ENCODE measurements around the gene HNF1B. TPM values are rescaled to one million over a fixed set of nuclear protein-coding genes. Genes with fewer than 3 reads are reported as not detected.

The HNF1B gene
- total and polyA plus RNA-seq, 10 of the 15 experiments (the other 5 are each of a cell fraction or from before 2014, with no cell fraction given): 0.51 to 12.7 (median 1.9) TPM

DNA sequence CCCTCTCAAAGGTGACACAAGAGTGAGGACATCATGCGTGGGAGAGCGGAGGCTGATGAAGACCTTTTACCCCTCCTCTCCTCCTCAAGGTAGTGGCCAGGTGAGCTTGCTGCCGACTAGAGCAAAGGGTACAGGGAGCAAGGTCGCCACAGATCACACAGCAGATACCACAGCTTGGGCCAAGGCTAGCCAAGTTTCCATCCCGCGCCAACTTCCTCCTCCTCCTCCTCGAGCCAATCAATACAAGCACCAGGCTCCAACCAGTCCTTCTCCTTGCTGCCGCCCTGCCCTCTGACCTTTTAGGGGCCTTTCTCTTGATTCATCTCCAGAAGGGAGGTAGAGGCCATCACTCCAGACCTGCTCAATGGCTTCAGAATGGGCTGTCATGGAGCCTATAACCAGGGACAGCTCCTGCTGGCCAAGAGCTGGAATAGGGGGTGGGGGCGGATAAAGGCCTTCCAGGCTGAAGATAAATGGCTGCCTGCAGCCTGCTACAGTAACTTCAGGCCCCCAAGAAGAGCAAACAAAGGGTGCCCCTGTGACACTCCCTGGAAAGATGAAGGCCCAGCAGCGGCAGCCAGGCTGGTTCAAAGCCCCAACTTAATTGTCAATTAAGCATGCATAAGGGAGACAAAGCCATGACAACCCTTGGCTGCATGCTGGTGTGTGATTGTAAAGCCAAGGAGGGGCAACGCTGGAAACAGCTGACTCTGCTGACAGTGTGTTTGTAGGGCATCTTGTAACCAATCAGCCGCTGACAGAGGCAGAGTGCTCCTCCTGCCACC, 17.8 kb downstream of the HNF1B start (continued):
- TF ChIP-seq, protein P1, sequence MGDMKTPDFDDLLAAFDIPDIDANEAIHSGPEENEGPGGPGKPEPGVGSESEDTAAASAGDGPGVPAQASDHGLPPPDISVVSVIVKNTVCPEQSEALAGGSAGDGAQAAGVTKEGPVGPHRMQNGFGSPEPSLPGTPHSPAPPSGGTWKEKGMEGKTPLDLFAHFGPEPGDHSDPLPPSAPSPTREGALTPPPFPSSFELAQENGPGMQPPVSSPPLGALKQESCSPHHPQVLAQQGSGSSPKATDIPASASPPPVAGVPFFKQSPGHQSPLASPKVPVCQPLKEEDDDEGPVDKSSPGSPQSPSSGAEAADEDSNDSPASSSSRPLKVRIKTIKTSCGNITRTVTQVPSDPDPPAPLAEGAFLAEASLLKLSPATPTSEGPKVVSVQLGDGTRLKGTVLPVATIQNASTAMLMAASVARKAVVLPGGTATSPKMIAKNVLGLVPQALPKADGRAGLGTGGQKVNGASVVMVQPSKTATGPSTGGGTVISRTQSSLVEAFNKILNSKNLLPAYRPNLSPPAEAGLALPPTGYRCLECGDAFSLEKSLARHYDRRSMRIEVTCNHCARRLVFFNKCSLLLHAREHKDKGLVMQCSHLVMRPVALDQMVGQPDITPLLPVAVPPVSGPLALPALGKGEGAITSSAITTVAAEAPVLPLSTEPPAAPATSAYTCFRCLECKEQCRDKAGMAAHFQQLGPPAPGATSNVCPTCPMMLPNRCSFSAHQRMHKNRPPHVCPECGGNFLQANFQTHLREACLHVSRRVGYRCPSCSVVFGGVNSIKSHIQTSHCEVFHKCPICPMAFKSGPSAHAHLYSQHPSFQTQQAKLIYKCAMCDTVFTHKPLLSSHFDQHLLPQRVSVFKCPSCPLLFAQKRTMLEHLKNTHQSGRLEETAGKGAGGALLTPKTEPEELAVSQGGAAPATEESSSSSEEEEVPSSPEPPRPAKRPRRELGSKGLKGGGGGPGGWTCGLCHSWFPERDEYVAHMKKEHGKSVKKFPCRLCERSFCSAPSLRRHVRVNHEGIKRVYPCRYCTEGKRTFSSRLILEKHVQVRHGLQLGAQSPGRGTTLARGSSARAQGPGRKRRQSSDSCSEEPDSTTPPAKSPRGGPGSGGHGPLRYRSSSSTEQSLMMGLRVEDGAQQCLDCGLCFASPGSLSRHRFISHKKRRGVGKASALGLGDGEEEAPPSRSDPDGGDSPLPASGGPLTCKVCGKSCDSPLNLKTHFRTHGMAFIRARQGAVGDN (IDR thresholded peaks at IDR 0.05): no peak
- TF ChIP-seq ETV6 (conservative IDR thresholded peaks at IDR 0.05 in 1 of 2, IDR thresholded peaks at IDR 0.05 in 1 of 2; ENCODE audit: borderline replicate concordance in 1 of 2, low read depth in 1 of 2) (no peak), ZNF207 (IDR thresholded peaks at IDR 0.05; ENCODE audit: borderline replicate concordance) (no peak), GABPA (IDR thresholded peaks at IDR 0.05; ENCODE audit: low read depth) (no peak), CHD2 (IDR thresholded peaks at IDR 0.05; ENCODE audit: borderline replicate concordance, low read depth, low read length) (no peak)

DNA sequence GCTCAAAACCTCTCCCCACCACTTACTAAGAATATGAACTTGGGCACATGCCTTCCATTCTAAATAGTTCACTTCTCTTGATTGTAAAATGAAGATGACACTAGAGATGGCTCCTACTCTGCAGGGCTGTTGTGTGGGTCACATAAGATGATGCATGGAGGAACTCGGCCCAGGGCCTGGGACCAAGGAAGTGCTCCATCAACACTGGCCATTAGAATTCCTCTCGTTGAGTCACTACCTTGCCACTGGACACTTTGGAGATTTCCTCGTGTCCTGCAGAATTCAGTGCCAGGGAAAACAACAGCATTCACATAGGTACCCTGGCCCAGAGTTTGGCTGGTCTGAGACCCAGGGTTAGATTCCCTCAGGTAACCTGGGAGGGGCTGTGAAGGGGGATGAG, 18.6 kb downstream of the HNF1B start:
- H3K79me2 ChIP-seq (ENCODE audit: control insufficient read depth, insufficient read depth, low read length): no peaks in the 10 kb centered on the region
- TF ChIP-seq RAD21 (IDR thresholded peaks at IDR 0.05; ENCODE audit: insufficient read depth, low read depth, low read length): no peak
- TF ChIP-seq ZNF217 (IDR thresholded peaks at IDR 0.05): no peak
- TF ChIP-seq MTA3 (IDR thresholded peaks at IDR 0.05; ENCODE audit: borderline replicate concordance, low read length): no peak
- TF ChIP-seq RFX5 (IDR thresholded peaks at IDR 0.05; ENCODE audit: low read depth, low read length): no peak
- TF ChIP-seq PML (IDR thresholded peaks at IDR 0.05; ENCODE audit: low read length): no peak
- TF ChIP-seq, protein P2, sequence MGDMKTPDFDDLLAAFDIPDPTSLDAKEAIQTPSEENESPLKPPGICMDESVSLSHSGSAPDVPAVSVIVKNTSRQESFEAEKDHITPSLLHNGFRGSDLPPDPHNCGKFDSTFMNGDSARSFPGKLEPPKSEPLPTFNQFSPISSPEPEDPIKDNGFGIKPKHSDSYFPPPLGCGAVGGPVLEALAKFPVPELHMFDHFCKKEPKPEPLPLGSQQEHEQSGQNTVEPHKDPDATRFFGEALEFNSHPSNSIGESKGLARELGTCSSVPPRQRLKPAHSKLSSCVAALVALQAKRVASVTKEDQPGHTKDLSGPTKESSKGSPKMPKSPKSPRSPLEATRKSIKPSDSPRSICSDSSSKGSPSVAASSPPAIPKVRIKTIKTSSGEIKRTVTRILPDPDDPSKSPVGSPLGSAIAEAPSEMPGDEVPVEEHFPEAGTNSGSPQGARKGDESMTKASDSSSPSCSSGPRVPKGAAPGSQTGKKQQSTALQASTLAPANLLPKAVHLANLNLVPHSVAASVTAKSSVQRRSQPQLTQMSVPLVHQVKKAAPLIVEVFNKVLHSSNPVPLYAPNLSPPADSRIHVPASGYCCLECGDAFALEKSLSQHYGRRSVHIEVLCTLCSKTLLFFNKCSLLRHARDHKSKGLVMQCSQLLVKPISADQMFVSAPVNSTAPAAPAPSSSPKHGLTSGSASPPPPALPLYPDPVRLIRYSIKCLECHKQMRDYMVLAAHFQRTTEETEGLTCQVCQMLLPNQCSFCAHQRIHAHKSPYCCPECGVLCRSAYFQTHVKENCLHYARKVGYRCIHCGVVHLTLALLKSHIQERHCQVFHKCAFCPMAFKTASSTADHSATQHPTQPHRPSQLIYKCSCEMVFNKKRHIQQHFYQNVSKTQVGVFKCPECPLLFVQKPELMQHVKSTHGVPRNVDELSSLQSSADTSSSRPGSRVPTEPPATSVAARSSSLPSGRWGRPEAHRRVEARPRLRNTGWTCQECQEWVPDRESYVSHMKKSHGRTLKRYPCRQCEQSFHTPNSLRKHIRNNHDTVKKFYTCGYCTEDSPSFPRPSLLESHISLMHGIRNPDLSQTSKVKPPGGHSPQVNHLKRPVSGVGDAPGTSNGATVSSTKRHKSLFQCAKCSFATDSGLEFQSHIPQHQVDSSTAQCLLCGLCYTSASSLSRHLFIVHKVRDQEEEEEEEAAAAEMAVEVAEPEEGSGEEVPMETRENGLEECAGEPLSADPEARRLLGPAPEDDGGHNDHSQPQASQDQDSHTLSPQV (IDR thresholded peaks at IDR 0.05): no peak

More for the DNA sequence above, 18.6 kb downstream of the HNF1B start:
- no peak for DNase-seq (ENCODE audit: low read depth, low spot score)
- H3K27me3 ChIP-seq (replicated peaks in 1 of 2; ENCODE audit: control insufficient read depth in 2 of 2, insufficient read depth in 2 of 2, low read length in 1 of 2): peaks cover 0 to 3% of the 10 kb centered on the region in 2 experiments; a peak in 1 of 4 replicates
- no peak overlapping the region for H3K4me3 ChIP-seq
- H3K9ac ChIP-seq (ENCODE audit: control insufficient read depth, insufficient read depth, low read length): no peak overlapping the region
- ChIA-PET SMC1A (ENCODE audit: uncharacterized antibody, unreplicated experiment) (interaction anchor here (1.1 kb wide), 1 partner anchor 65 kb away, joined by 3 read pairs; no protein-coding TSS in a partner anchor), RAD21 (ENCODE audit: unreplicated experiment) (no interaction called here), CTCF (no interaction called here), POLR2A (no interaction called here)
- H4K20me1 ChIP-seq (ENCODE audit: control insufficient read depth, insufficient read depth): no peaks in the 10 kb centered on the region
- BruUV-seq (replicated peaks): no TSS peak
- H3K4me2 ChIP-seq (ENCODE audit: control insufficient read depth, insufficient read depth): no peak overlapping the region
- H3K27ac ChIP-seq (ENCODE audit: control insufficient read depth, insufficient read depth): no peak overlapping the region
- in situ Hi-C loops (cut with MboI): no loop called here
- no peak for FAIRE-seq
- H3K36me3 ChIP-seq (ENCODE audit: control insufficient read depth in 2 of 2, insufficient read depth in 2 of 2, low read length in 1 of 2): peaks cover 0 to 17% of the 10 kb centered on the region in 2 experiments; a peak in 2 of 4 replicates
- ATAC-seq: no peak
- no peak overlapping the region for H2AFZ ChIP-seq (ENCODE audit: control insufficient read depth, low read depth, low read length)
- no peaks in the 10 kb centered on the region for H3K4me1 ChIP-seq (ENCODE audit: control insufficient read depth, insufficient read depth, low read length)
- intact Hi-C loops (cut with micrococcal nuclease; ENCODE audit: unreplicated experiment): no loop called here
- H3K9me3 ChIP-seq (replicated peaks; ENCODE audit: control insufficient read depth, insufficient read depth, low read length): no peaks in the 10 kb centered on the region
- WGBS (ENCODE audit: insufficient coverage, insufficient replicate concordance, low lambda C conversion rate, missing lambda C conversion rate): 4% methylated on average over 3 of the region's 3 CpGs
